Upper lobe of left lung (tissue), 4 donors: ENCODE measurements around the gene IL1R1.

Experiments
- CTCF ChIP-seq, 6 experiments: fragments of 450-650 bp in 4 of 6; fragments of 200-600 bp in 2 of 6; sonication (generic) in 2 of 6; IDR thresholded peaks; one replicate each; pipeline ENCODE4 v1.5.1; 2016 to 2019; ENCODE audit warnings: antibody characterized with exemption in 6 of 6
- EP300 ChIP-seq, 4 donors: sonication (generic); formaldehyde crosslinking; IDR thresholded peaks; one replicate each; pipeline ENCODE4 v1.5.1; 2017; ENCODE audit warnings: antibody characterized with exemption in 4 of 4, control low read depth in 2 of 4
- POLR2A ChIP-seq, 4 donors: fragments of 450-650 bp; IDR thresholded peaks; one replicate each; pipeline ENCODE4 v1.5.1; 2016 to 2017; ENCODE audit warnings: antibody characterized with exemption in 4 of 4, mild to moderate bottlenecking in 2 of 4

- no peak for TF ChIP-seq CTCF (IDR thresholded peaks at IDR 0.05)
- no peak for TF ChIP-seq EP300 (IDR thresholded peaks at IDR 0.05)
- no peak for TF ChIP-seq POLR2A (IDR thresholded peaks at IDR 0.05)
These were observed 16.7 kb downstream of the IL1R1 start for GRCh38 chr2:102159295-102159694.
